Activated CD4-positive, alpha-beta T cell treated with anti-CD3 and anti-CD28 coated beads for 24 hours (primary cell): ENCODE results near the gene MGAT4A.

ENCODE experiments used
- DNase-seq, 2 donors: peaks; one replicate each; pipeline ENCODE4 v3.0.0-alpha.2; 2020; ENCODE audit warnings: low read depth in 2 of 2

The MGAT4A gene

GRCh38 chr2:98731041-98731893, at the start of gene MGAT4A:
Gene MGAT4A, minus strand, starts transcription at chr2:98731132. Its CDS starts 4,800 bp downstream, at chr2:98726332.
- DNase-seq, result peak; percentile 64 to 68

GRCh38 chr2:98778741-98779483, 48.0 kb upstream of the MGAT4A start:
- DNase-seq, result no peak

- DNase-seq, result no peak
Observed at GRCh38 chr2:98778151-98778550, 47.2 kb upstream of the MGAT4A start.

- DNase-seq, result no peak
Observed at GRCh38 chr2:98777710-98778109, 46.8 kb upstream of the MGAT4A start.

- no peak for DNase-seq
Observed at GRCh38 chr2:98777076-98777475, 46.1 kb upstream of the MGAT4A start.

GRCh38 chr2:98776136-98776535, 45.2 kb upstream of the MGAT4A start:
- no peak for DNase-seq

GRCh38 chr2:98775146-98775986, 44.4 kb upstream of the MGAT4A start:
- no peak for DNase-seq

- DNase-seq, result no peak
Observed at GRCh38 chr2:98773907-98774306, 43.0 kb upstream of the MGAT4A start.

GRCh38 chr2:98773169-98773568, 42.2 kb upstream of the MGAT4A start:
- no peak for DNase-seq

GRCh38 chr2:98772536-98772935, 41.6 kb upstream of the MGAT4A start:
- no peak for DNase-seq

- no peak for DNase-seq
Observed at GRCh38 chr2:98771721-98772524, 41.0 kb upstream of the MGAT4A start.

- DNase-seq, result no peak
Observed at GRCh38 chr2:98771264-98771663, 40.3 kb upstream of the MGAT4A start.

GRCh38 chr2:98769784-98770183, 38.9 kb upstream of the MGAT4A start:
- DNase-seq, result no peak

- no peak for DNase-seq
Observed at GRCh38 chr2:98769114-98769476, 38.2 kb upstream of the MGAT4A start.

GRCh38 chr2:98768384-98769113, 37.6 kb upstream of the MGAT4A start:
- no peak for DNase-seq

GRCh38 chr2:98764499-98764898, 33.6 kb upstream of the MGAT4A start:
- no peak for DNase-seq

GRCh38 chr2:98763209-98763951, 32.4 kb upstream of the MGAT4A start:
- no peak for DNase-seq

- DNase-seq, result no peak
Observed at GRCh38 chr2:98761909-98762308, 31.0 kb upstream of the MGAT4A start.

GRCh38 chr2:98761267-98761781, 30.4 kb upstream of the MGAT4A start:
- peak in 1 of 2 donors; percentile 54 for DNase-seq
